ENCODE measurements around the gene COL4A2. TPM values are rescaled to one million over a fixed set of nuclear protein-coding genes. Genes with fewer than 3 reads are reported as not detected.

COL4A2 gene
- total RNA-seq, 1 donor from 2014 or later: 60.9 TPM

DNA sequence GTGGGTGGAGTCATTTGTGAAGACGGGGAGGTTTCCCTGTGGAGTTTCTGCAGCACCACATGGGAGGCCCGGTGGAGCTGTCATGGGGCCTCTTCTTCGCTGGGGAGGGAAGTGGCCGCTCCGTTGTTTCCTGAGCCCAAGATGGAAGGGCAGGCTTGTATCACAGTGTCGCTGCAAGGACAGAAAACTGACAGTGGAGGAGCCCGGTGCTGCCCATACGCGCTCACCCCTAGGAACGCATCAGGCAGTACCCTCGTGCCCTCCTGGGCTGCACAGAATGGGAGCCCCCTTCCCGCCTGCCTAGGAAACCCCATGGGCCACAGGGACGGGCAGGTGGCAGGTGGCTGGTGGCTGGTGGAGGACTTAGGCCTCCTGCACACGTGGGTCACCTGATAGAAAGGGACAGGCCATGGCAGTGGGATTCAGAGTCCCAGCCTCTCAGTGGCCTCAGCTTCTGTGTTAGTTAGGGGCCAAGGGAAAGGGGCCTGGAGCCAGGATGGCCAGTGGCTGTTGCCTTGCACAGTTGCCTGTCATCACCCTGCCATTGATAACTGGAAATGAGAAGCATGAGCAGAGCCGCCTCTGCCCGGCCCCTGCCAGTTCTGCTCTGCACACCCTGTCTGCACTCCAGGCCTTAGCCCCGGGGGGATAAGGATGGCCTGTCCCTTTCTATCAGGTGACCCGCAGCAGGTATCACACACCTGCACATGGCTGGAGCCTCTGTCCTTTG lies 7.6 kb downstream of the COL4A2 start:
- Mint-ChIP-seq H3K27ac (ENCODE audit: unreplicated experiment) (peak overlapping the region; percentile 70), H3K9me3 (ENCODE audit: unreplicated experiment) (peaks cover 3% of the 10 kb centered on the region), H3K36me3 (ENCODE audit: unreplicated experiment) (no peaks in the 10 kb centered on the region), H3K4me3 (ENCODE audit: unreplicated experiment) (peak overlapping the region; percentile 56), H3K4me1 (ENCODE audit: low read depth, unreplicated experiment) (peaks cover 13% of the 10 kb centered on the region), H3K27me3 (ENCODE audit: unreplicated experiment) (peaks cover 9% of the 10 kb centered on the region)
- DNase-seq: no peak
- TF ChIP-seq, protein P1, sequence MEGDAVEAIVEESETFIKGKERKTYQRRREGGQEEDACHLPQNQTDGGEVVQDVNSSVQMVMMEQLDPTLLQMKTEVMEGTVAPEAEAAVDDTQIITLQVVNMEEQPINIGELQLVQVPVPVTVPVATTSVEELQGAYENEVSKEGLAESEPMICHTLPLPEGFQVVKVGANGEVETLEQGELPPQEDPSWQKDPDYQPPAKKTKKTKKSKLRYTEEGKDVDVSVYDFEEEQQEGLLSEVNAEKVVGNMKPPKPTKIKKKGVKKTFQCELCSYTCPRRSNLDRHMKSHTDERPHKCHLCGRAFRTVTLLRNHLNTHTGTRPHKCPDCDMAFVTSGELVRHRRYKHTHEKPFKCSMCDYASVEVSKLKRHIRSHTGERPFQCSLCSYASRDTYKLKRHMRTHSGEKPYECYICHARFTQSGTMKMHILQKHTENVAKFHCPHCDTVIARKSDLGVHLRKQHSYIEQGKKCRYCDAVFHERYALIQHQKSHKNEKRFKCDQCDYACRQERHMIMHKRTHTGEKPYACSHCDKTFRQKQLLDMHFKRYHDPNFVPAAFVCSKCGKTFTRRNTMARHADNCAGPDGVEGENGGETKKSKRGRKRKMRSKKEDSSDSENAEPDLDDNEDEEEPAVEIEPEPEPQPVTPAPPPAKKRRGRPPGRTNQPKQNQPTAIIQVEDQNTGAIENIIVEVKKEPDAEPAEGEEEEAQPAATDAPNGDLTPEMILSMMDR (IDR thresholded peaks at IDR 0.05; ENCODE audit: partially characterized antibody, unreplicated experiment): no peak

DNA sequence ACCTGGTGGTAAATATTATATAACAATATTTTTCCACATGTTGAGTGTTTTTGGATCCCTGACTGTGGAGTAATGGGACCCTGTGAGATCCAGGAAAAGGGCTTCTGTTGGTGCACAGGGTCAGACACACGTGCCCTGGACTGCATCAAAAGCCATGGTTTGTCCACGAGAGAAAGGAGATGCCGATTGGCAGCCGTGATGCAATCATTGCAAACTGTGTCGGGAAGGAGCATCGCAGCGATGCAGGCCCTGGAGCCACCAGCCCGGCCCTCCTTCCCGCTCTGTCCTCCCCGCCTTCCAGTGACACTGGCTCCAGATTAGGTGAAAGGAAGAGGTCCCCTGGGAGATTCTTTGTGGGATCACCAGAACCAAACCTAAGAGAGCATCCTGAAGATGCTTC lies 9.1 kb downstream of the COL4A2 start:
- H3K36me3 Mint-ChIP-seq (ENCODE audit: unreplicated experiment): no peaks in the 10 kb centered on the region
- H3K27ac Mint-ChIP-seq (ENCODE audit: unreplicated experiment): no peak overlapping the region
- TF ChIP-seq, protein P1 (IDR thresholded peaks at IDR 0.05; ENCODE audit: partially characterized antibody, unreplicated experiment): no peak
- no peak for DNase-seq
- H3K9me3 Mint-ChIP-seq (ENCODE audit: unreplicated experiment): no peaks in the 10 kb centered on the region
- peaks cover 5% of the 10 kb centered on the region for H3K27me3 Mint-ChIP-seq (ENCODE audit: unreplicated experiment)
- peaks cover 13% of the 10 kb centered on the region for H3K4me1 Mint-ChIP-seq (ENCODE audit: low read depth, unreplicated experiment)
- H3K4me3 Mint-ChIP-seq (ENCODE audit: unreplicated experiment): no peak overlapping the region

DNA sequence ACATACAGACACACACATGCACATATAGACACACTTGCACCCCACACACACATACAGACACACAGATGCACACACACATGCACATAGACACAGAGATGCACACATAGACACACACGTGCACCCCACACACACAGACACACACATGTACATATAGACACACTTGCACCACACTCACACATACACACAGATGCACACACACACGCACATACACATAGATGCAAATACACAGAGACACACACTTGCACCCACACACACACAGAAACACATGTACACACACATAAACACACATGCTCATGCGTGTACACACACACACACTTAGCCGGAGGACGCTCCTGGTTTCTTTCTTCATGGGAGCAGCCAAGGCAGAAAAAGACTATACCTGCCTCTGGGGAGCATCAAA lies 10.0 kb downstream of the COL4A2 start:
- peaks cover 4% of the 10 kb centered on the region for H3K27me3 Mint-ChIP-seq (ENCODE audit: unreplicated experiment)
- no peak overlapping the region for H3K4me3 Mint-ChIP-seq (ENCODE audit: unreplicated experiment)
- no peaks in the 10 kb centered on the region for H3K9me3 Mint-ChIP-seq (ENCODE audit: unreplicated experiment)
- H3K27ac Mint-ChIP-seq (ENCODE audit: unreplicated experiment): no peak overlapping the region
- no peak for DNase-seq
- peaks cover 13% of the 10 kb centered on the region for H3K4me1 Mint-ChIP-seq (ENCODE audit: low read depth, unreplicated experiment)
- peaks cover 7% of the 10 kb centered on the region for H3K36me3 Mint-ChIP-seq (ENCODE audit: unreplicated experiment)
- TF ChIP-seq, protein P1 (IDR thresholded peaks at IDR 0.05; ENCODE audit: partially characterized antibody, unreplicated experiment): no peak

DNA sequence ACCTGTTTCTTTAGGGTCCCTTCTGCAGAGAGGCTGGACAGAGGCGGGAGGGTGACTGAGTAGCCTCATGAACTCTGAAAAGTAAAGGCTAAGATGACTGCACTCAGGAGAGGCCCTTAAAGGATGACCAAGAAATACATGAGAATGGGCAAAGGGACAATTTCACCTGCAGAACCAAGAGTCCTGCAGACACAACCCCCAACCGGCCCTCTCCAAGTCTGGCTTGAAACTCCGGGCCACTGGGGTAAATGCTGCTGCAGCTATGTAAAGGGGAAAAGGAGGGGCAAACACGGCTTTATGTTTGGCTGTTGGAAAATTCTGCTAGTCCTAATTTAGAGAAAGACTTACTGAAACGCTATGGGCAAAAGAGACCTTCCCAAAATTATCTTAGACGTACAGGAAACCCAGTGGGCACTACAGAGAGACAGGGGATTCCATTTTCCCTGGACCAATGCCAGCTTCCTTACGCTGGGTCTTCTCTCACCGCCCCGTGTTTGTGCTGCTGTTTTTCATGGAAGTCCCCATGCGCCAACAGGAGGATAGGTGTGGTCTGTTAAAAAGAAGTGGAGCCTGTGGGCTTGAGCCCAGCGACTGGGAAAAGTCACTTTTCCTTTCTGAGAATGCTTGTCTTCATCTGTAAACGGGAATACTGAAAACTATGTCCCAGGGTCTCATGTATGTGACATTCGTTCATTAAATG lies 10.6 kb downstream of the COL4A2 start:
- TF ChIP-seq, protein P1 (IDR thresholded peaks at IDR 0.05; ENCODE audit: partially characterized antibody, unreplicated experiment): no peak
- H3K27ac Mint-ChIP-seq (ENCODE audit: unreplicated experiment): no peak overlapping the region
- peaks cover 11% of the 10 kb centered on the region for H3K4me1 Mint-ChIP-seq (ENCODE audit: low read depth, unreplicated experiment)
- peaks cover 7% of the 10 kb centered on the region for H3K36me3 Mint-ChIP-seq (ENCODE audit: unreplicated experiment)
- H3K4me3 Mint-ChIP-seq (ENCODE audit: unreplicated experiment): no peak overlapping the region
- no peaks in the 10 kb centered on the region for H3K9me3 Mint-ChIP-seq (ENCODE audit: unreplicated experiment)
- no peak for DNase-seq
- H3K27me3 Mint-ChIP-seq (ENCODE audit: unreplicated experiment): peaks cover 3% of the 10 kb centered on the region

DNA sequence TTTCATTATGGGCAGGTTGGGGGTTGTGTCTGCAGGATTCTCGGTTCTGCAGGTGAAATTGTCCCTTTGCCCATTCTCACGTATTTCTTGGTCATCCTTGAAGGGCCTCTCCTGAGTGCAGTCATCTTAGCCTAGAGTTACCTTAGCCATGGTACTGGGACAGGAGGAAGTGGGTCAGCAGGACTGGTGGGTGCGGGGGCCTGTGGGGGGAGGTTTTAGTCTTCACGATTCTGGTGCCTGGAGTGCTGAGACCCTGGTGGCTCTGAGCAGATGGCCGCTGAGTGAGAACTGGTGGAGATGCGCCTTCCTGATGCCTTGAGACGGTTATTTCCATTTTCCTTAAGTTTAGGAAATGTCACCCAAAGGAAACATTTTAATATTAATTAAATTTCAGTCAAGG lies 11.8 kb downstream of the COL4A2 start:
- TF ChIP-seq, protein P1 (IDR thresholded peaks at IDR 0.05; ENCODE audit: partially characterized antibody, unreplicated experiment): no peak
- H3K27ac Mint-ChIP-seq (ENCODE audit: unreplicated experiment): no peak overlapping the region
- H3K4me3 Mint-ChIP-seq (ENCODE audit: unreplicated experiment): no peak overlapping the region
- no peak for DNase-seq
- peaks cover 5% of the 10 kb centered on the region for H3K4me1 Mint-ChIP-seq (ENCODE audit: low read depth, unreplicated experiment)
- H3K27me3 Mint-ChIP-seq (ENCODE audit: unreplicated experiment): peaks cover 1% of the 10 kb centered on the region
- H3K9me3 Mint-ChIP-seq (ENCODE audit: unreplicated experiment): no peaks in the 10 kb centered on the region
- peaks cover 7% of the 10 kb centered on the region for H3K36me3 Mint-ChIP-seq (ENCODE audit: unreplicated experiment)
